Epidermal melanocyte (primary cell): ENCODE results near the gene IQCF5.
"Not testable (repeated sequence)": the region's sequence is repeated elsewhere in the genome, so short reads cannot be mapped to it uniquely, and the experiment has no call there.

ENCODE experiments used
- DNase-seq: peaks from one replicate; pipeline ENCODE4 v3.0.0; 2011; ENCODE audit warnings: low spot score; ENCODE audit not compliant: insufficient read length

IQCF5 gene

DNA sequence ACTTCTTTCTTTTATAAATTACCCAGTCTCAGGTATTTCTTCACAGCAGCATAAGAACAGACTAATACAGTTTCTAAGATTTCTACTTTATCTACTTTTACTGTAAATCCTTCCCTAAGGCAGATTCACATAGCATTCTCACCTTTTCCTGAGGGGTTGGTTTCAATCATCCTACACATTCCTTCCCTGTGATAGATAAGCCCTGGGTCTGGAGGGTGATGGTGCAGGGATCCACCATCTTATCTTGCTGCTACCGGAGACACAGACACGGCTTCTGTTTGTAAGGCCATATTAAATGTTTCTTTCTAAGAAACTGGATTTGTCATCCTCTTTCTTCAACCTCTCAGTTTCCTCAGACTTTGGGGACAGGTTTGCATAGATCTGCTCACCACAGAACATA is 6.1 kb downstream of the IQCF5 start:
- DNase-seq, result no peak

DNA sequence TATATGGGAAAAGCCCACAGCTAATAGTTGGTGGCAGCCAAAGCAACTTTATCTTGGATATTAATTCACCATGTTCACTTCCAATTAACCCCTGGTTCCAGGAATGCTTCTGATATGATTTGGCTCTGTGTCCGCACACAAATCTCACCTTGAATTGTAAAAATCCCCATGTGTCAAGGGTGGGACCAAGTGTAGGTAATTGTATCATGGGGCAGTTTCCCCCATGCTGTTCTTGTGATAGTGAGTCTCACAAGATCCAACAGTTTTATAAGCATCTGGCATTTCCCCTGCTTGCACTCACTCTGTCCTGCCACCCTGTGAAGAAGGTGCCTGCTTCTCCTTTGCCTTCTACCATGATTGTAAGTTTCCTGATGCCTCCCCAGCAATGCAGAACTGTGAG is 6.5 kb downstream of the IQCF5 start:
- not testable (repeated sequence) for DNase-seq

DNA sequence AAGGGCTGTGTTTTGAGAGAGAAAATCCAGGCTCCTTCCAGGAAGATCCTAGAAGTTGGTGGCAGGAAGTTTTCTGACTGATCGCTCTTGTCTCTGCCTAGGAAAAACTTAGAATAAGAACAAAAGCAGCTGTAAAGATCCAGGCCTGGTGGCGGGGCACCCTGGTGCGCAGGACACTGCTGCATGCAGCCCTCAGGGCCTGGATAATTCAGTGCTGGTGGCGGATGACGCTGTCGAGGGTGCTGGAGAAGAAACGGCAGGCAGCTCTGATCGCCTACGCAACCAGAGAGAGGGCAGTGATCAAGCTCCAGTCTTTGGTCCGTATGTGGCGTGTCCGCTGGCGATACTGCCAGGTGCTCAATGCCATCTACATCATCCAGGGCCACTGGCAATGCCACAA is 12.5 kb downstream of the IQCF5 start:
- no peak for DNase-seq

DNA sequence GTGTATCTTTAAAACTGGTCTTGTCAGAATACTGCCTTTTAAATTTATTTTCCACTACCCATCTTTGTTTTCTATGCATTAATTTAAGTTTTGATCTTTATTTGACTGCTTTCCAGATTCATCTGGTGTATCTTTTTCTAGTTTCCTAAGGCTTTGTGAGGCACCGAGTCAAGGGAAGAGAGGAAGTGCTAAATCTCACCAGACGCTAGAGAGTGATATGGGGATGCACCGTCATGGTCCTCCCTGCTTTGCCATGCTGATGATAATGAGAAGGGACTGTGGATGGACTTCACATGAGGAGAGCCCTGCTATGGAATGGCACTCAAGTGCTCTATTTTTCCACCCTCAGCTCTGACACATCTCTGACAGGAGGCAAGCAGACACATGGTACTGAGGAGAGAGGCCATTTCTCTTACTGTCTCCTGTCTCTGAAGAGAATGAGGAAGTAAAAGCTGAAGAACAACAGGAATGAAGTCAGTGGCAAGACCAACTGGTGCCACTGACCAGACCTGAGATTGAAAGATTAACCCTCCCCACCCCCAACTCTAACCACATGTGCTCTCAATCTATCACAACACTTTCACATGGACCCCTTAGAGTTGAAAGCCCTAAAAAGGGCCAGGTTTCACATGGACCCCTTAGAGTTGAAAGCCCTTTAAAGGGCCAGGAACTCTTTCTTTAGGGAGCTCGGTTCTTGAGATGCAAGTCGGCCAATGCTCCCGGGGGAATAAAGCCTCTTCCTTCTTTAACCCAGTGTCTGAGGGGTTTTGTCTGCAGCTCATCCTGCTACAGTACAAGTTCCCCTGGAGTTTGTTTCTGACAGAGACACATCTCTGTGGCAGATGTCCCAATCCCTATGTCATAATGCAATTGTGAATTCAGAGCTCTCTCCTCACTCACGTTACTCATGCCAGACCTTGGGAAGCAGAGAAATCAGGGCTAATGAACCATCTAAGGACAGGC is 14.4 kb downstream of the IQCF5 start, which contains the start of gene IQCF2:
Gene IQCF2 (plus strand): TSS at position 913 of the 963 bp plus-strand sequence. CDS start 52 bp downstream, outside the sequence.
- DNase-seq, result no peak

DNA sequence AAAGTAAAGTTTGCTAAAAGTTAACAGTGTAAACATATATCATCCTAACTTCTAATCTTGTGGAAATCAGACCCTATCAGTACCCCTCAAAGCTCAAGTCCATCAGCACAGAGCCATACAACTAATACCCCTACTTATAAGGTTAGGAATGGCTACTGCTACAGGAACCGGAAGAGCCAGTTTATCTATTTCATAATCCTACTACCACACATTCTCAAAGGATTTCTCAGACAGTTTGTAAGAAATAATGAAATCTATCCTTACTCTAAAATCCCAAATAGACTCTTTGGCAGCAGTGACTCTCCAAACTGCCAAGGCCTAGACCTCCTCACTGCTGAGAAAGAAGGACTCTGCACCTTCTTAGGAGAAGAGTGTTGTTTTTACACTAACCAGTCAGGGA is 20.0 kb downstream of the IQCF5 start:
- not testable (repeated sequence) for DNase-seq

DNA sequence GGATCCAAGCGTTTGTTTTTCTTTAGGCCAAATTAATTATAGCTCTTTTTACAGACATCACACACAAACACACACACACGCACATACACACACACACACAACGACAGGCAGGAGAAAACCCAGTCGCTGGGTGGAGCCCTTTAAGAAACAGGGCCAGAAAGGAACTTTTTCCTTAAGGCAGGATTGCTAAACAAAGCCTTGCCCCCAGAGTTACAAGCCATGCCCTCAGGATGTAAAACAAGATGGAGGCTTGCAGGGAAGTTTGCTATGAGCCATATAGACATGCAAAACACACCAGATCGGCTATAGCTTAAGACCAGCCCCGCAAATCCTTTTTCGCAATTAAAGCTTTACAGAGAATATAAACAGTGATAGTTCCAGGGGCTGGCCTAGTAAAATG is 30.3 kb downstream of the IQCF5 start:
- DNase-seq, result no peak

DNA sequence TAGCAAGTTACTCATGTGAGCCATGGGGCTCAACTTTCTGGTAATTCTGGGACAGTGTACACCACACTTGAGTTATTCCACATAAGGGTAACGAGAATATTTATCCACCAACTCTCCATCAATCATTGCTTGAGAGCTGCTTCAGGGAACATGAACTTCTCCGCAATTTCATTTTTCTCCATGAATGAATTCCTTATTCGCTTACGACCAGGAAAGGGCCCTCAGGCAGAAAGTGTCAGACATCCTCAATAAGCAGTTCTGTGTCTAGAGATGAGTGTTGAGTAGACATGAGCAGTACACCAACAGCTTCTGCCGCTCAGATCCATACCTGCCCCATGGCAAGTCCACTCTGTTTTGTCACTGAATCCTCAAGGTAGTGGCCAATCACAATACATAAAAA is 38.8 kb downstream of the IQCF5 start:
- peak; percentile 79 for DNase-seq

DNA sequence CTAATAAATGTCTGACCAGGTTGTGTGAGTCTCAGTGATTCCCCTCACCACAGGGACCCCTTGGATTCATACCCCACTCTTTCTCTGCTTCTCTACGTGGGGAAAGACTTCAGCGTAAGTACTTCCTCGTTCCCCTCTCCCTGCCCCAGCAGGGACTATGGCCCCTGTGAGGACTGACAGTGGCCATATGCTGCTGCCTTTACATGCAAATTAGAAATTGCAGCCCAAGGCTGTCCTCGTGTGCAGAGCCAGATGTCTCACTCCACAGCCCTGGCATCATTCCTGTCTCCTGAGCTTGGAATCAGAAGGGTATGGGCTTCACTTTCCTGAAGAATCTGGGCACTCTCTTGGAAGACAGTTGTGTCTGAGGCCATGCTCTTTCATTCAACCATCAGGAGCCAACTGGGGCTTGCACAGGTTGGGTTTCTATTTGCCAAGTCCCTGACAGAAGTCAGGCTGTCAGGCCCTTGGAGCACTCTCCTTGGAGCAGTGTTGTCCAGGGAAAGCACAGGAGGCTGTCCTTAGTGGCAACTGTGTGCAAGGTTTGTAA is 44.5 kb downstream of the IQCF5 start:
- DNase-seq, result no peak

DNA sequence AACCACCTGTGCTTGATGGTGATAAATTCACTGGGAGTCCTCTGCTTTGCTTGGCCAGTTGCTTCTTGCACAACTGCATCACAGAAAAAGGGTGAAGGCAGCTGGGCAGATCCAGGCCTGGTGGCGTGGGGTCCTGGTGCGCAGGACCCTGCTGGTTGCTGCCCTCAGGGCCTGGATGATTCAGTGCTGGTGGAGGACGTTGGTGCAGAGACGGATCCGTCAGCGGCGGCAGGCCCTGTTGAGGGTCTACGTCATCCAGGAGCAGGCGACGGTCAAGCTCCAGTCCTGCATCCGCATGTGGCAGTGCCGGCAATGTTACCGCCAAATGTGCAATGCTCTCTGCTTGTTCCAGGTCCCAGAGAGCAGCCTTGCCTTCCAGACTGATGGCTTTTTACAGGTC is 45.1 kb downstream of the IQCF5 start:
- no peak for DNase-seq

DNA sequence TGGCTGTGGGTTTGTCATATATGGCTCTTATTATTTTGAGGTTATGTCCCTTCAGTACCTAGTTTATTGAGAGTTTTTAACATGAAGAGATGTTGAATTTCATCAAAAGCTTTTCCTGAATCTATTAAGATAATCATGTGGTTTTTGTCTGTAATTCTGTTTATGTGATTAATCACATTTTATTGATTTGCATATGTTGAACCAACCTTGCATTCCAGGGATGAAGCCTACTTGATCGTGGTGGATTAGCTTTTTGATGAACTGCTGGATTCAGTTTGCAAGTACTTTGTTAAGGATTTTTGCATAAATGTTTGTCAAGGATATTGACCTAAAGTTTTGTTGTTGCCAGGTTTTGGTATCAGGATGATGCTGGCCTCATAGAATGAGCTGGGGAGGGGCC is 47.1 kb downstream of the IQCF5 start:
- DNase-seq, result no peak
